GM19099 (cell line): ENCODE results near the gene SUFU.
A peak's percentile ranks its signal among the peaks of the same experiment; 100 is the strongest.

Experiments used
- POLR2A ChIP-seq: IDR thresholded peaks from 3 replicates; pipeline ENCODE4 v1.6.1; 2011; ENCODE audit warnings: low read depth; ENCODE audit not compliant: insufficient read length; ENCODE audit errors: extremely low read depth

SUFU gene

GRCh38 chr10:102473445-102474331 lies 30.1 kb upstream of the SUFU start:
- TF ChIP-seq POLR2A = no peak

DNA sequence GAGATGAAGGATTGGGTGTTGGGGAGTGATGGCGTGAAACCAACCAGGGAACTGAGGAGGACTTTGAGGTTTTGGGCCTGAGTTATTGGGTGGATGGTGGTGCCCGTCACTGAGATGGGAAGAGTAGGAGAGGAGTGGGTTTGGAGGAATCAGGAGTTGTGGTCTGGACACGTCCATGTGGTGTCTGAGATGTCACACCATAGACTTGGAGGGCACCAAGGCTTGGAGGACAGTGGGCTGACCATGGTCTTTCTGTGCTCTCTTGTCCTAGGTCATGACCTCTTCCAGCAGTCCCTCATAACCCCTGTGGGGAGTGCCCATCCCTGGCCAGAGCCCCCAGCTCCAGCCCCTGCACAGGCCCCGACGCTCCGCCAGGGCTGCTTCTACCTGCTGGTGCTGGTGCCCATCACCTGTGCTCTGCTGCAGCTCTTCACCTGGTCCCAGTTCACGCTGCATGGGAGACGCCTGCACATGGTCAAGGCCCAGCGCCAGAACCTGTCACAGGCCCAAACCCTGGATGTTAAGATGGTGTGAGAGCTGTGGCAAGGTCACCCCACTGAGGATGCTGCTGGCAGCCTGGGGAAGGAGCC lies 28.2 kb upstream of the SUFU start:
- no peak for TF ChIP-seq POLR2A

DNA sequence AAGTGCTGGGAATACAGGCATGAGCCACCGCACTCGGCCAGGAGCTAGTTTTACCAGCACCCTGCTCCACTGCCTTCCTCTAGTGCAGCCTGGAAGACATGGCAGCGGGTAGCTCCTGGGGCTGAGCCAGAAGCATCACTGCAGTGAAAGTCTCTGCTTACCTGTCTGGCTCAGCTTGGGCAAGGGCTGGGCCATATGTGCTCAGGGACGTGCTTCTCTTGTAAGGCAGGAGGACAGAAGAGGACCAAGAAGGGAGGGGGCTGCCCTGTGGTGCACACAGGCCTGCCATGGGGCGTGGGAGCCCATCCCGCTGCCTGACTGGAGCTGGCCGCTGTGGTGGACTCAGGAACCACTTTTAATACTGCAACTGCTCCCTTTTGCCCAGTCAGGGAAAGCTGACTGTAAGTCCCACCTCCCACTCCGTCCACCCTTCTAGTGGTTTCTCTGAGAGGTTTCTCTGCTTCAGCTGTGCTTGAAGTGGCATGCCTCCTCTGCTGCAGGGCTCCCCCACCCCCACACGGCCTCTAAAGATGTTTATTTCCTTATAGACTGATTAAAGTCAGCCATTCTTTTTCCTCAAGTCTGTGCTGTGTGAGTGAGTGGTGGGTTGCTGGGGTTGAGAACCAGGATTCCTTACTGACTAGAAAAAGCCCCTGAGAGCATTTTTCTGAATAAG lies 27.2 kb upstream of the SUFU start:
- no peak for TF ChIP-seq POLR2A

DNA sequence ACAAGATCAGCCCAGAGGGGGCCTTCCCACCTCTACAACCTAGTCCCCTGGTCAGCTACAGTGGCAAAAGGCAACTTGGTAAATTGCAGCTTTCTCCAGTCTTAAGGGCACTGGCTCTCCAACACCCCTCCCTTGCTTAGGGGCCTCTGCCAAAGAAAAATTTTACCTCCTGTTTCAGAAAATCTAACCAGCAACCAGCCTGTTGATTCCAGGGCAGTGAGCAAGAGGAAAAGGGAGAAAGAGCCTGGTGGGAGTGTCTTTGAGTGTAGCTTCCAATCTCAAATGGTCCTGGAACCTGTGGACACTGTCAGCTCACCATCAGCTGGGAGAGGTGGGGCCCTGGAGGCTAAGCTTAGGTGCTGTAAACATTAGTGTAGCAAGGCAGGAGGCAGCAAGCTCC lies 24.1 kb upstream of the SUFU start:
- no peak for TF ChIP-seq POLR2A

DNA sequence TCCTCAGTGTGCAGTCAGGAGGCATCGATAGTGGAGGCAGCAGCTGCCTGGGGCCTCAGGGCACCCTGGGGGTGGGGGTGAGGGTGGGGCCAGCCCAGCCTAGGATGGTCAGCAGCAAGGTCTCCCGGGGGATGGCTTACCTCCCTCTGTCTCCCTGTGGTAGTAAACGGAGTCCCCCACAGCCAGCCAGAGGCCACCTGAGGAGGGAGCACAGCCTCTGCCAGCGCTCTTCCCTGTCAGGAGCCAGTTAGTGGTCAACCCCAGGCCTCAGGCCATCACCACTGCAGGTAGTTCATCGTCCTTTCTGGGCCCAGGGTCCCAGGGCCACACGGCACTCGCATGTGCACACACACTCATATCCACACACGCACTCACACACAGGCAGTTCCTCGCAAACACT lies 23.4 kb upstream of the SUFU start:
- TF ChIP-seq POLR2A = no peak

GRCh38 chr10:102484021-102484420 lies 19.8 kb upstream of the SUFU start:
- TF ChIP-seq POLR2A = no peak

- no peak for TF ChIP-seq POLR2A
Observed at GRCh38 chr10:102485093-102485784, 18.5 kb upstream of the SUFU start.

- no peak for TF ChIP-seq POLR2A
Observed at GRCh38 chr10:102491136-102491535, 12.6 kb upstream of the SUFU start.

DNA sequence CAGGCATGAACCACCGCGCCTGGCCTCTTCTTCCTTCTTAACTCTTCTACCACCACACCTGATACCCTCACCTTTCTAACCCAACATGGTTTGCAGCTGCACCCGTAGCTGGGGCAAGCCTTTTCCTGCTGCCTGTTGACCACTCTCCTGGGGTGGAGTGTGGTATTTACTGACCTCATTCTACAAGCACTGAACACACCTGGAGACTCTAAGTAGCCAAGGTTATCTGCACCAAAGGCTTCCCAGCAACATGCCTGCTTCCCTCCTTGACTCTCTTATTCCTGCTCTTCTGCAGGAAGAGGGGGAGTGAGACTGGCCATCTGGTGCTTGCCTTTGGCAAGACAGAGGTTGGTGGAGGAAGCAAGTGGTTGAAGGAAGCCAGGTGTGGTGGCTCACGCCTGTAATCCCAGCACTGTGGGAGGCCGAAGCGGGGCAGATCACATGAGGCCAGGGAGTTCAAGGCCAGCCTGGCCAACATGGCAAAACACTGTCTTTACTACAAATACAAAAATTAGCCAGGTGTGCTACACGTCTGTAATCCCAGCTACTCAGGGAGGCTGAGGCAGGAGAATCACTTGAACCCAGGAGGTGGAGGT lies 11.3 kb upstream of the SUFU start:
- TF ChIP-seq POLR2A = no peak

GRCh38 chr10:102492983-102493382 lies 10.8 kb upstream of the SUFU start:
- no peak for TF ChIP-seq POLR2A

DNA sequence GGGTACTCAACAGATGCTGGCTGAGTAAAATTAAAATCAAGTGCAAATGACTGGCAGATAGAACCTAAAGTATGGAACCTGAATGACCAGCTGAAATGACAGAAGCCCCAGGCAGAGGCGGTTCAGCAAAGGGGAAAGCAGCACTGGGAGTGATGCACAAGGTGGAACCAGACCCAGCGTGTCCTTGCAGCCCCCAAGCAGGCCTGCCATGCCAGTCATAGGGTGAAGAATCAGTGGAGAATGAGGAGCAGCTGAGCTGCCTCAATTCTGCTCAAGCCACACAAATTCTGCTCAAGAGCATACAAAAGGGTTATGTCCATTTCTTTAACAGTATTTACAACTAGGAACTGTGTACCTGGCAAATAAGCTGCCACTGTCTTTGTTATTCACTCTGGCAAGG lies 10.0 kb upstream of the SUFU start:
- TF ChIP-seq POLR2A = no peak

DNA sequence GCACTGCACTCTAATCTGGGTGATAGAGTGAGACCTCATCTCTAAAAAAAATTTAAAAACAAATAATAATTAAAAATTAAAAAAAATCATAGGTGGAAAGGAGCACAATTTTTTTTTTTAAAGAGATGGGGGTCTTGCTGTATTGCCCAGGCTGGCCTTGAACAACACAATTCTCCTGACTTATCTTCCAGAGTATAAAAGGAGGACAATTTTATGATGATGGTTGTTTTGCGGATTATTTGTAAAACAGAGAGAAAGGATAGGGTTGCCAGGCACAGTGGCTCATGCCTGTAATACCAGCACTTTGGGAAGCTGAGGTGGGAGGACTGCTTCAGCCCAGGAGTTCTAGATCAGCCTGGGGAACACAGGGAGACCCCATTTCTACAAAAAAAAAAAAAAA lies 6.2 kb upstream of the SUFU start:
- TF ChIP-seq POLR2A = no peak

GRCh38 chr10:102499356-102499755 lies 4.4 kb upstream of the SUFU start:
- no peak for TF ChIP-seq POLR2A

GRCh38 chr10:102501201-102502028 lies 2.4 kb upstream of the SUFU start:
- TF ChIP-seq POLR2A = peak; percentile 49
